Measurements from ENCODE around the gene PDC. TPM values are rescaled to one million over a fixed set of nuclear protein-coding genes. Genes with fewer than 3 reads are reported as not detected.

Gene PDC
- total RNA-seq, 1 donor from 2014 or later = not detected

- no peak for DNase-seq (ENCODE audit: low spot score in 2 of 2)
- Histone ChIP-seq H3K4me3 (no peak overlapping the region), H3K4me1 (no peaks in the 10 kb centered on the region), H3K9me3 (no peaks in the 10 kb centered on the region), H3K27ac (no peak overlapping the region), H3K27me3 (no peaks in the 10 kb centered on the region), H3K36me3 (no peaks in the 10 kb centered on the region)
- TF ChIP-seq CTCF (IDR thresholded peaks at IDR 0.05) = no peak
- intact Hi-C loops (cut with DNase I) = no loop called here
These were observed 5.9 kb downstream of the PDC start for GRCh38 chr1:186454981-186455380.

GRCh38 chr1:186446152-186446551 is 14.8 kb downstream of the PDC start:
- no peak overlapping the region for H3K4me3 ChIP-seq
- no peak for DNase-seq (ENCODE audit: low spot score in 2 of 2)
- no peaks in the 10 kb centered on the region for H3K9me3 ChIP-seq
- intact Hi-C loops (cut with DNase I) = no loop called here
- no peaks in the 10 kb centered on the region for H3K4me1 ChIP-seq
- H3K27ac ChIP-seq = no peak overlapping the region
- no peaks in the 10 kb centered on the region for H3K36me3 ChIP-seq
- TF ChIP-seq CTCF (IDR thresholded peaks at IDR 0.05) = no peak
- no peaks in the 10 kb centered on the region for H3K27me3 ChIP-seq

GRCh38 chr1:186443638-186444037 is 17.3 kb downstream of the PDC start:
- intact Hi-C loops (cut with DNase I) = no loop called here
- no peaks in the 10 kb centered on the region for H3K27me3 ChIP-seq

GRCh38 chr1:186442651-186443375 is 18.1 kb downstream of the PDC start:
- no peaks in the 10 kb centered on the region for H3K27me3 ChIP-seq
- TF ChIP-seq CTCF (IDR thresholded peaks at IDR 0.05) = no peak
- H3K9me3 ChIP-seq = no peaks in the 10 kb centered on the region
- H3K27ac ChIP-seq = no peak overlapping the region
- H3K4me3 ChIP-seq = no peak overlapping the region
- intact Hi-C loops (cut with DNase I) = no loop called here
- H3K4me1 ChIP-seq = no peaks in the 10 kb centered on the region
- no peaks in the 10 kb centered on the region for H3K36me3 ChIP-seq
- no peak for DNase-seq (ENCODE audit: low spot score in 2 of 2)

More at GRCh38 chr1:186443638-186444037, 17.3 kb downstream of the PDC start:
- no peak for TF ChIP-seq CTCF (IDR thresholded peaks at IDR 0.05)
- H3K4me3 ChIP-seq = no peak overlapping the region
- H3K36me3 ChIP-seq = no peaks in the 10 kb centered on the region
- no peak for DNase-seq (ENCODE audit: low spot score in 2 of 2)
- no peak overlapping the region for H3K27ac ChIP-seq
- H3K9me3 ChIP-seq = no peaks in the 10 kb centered on the region
- H3K4me1 ChIP-seq = no peaks in the 10 kb centered on the region

- H3K27ac ChIP-seq = no peak overlapping the region
- H3K4me3 ChIP-seq = no peak overlapping the region
- H3K4me1 ChIP-seq = no peaks in the 10 kb centered on the region
- no peaks in the 10 kb centered on the region for H3K9me3 ChIP-seq
- H3K27me3 ChIP-seq = no peaks in the 10 kb centered on the region
- no peak for TF ChIP-seq CTCF (IDR thresholded peaks at IDR 0.05)
- H3K36me3 ChIP-seq = no peaks in the 10 kb centered on the region
- intact Hi-C loops (cut with DNase I) = no loop called here
- no peak for DNase-seq (ENCODE audit: low spot score in 2 of 2)
These were observed 20.3 kb downstream of the PDC start for GRCh38 chr1:186440584-186440983.

All from ascending aorta (tissue), 2 donors.